Activated CD4-positive, alpha-beta T cell treated with anti-CD3 and anti-CD28 coated beads, Interleukin-2, amount 50 U/mL, for 4 hours (primary cell): ENCODE measurements around the gene AFM.

ENCODE experiments used
- DNase-seq, 2 experiments: peaks; one replicate each; pipeline ENCODE4 v3.0.0-alpha.2; 2020

Gene AFM

GRCh38 chr4:73481358-73481757 is at the start of gene AFM:
Gene AFM, plus strand, starts transcription at chr4:73481745. Its CDS starts 31 bp downstream, at chr4:73481776.
- DNase-seq, result no peak

GRCh38 chr4:73431813-73432168 is 49.8 kb upstream of the AFM start:
- no peak for DNase-seq

- no peak for DNase-seq
Observed at GRCh38 chr4:73432169-73433000, 49.2 kb upstream of the AFM start.

- DNase-seq, result no peak
Observed at GRCh38 chr4:73433140-73433539, 48.4 kb upstream of the AFM start.

GRCh38 chr4:73434311-73434710 is 47.2 kb upstream of the AFM start:
- no peak for DNase-seq

GRCh38 chr4:73435984-73436383 is 45.6 kb upstream of the AFM start, which contains the start of gene AFP:
Gene AFP, plus strand, starts transcription at chr4:73436221. Its CDS starts 42 bp downstream, at chr4:73436263.
- no peak for DNase-seq

- no peak for DNase-seq
Observed at GRCh38 chr4:73436674-73437557, 44.6 kb upstream of the AFM start.

- DNase-seq, result no peak
Observed at GRCh38 chr4:73437558-73437956, 44.0 kb upstream of the AFM start.

- DNase-seq, result no peak
Observed at GRCh38 chr4:73438048-73438447, 43.5 kb upstream of the AFM start.

GRCh38 chr4:73438582-73439215 is 42.8 kb upstream of the AFM start:
- DNase-seq, result no peak

- no peak for DNase-seq
Observed at GRCh38 chr4:73439445-73439844, 42.1 kb upstream of the AFM start.

GRCh38 chr4:73439991-73440390 is 41.6 kb upstream of the AFM start:
- no peak for DNase-seq

GRCh38 chr4:73440653-73441052 is 40.9 kb upstream of the AFM start:
- DNase-seq, result no peak

GRCh38 chr4:73442275-73442674 is 39.3 kb upstream of the AFM start:
- no peak for DNase-seq

GRCh38 chr4:73443224-73443623 is 38.3 kb upstream of the AFM start:
- no peak for DNase-seq

- DNase-seq, result no peak
Observed at GRCh38 chr4:73445383-73446335, 35.9 kb upstream of the AFM start.

GRCh38 chr4:73446336-73446938 is 35.1 kb upstream of the AFM start:
- no peak for DNase-seq

GRCh38 chr4:73447671-73448070 is 33.9 kb upstream of the AFM start:
- DNase-seq, result no peak

GRCh38 chr4:73448448-73449203 is 32.9 kb upstream of the AFM start:
- no peak for DNase-seq

GRCh38 chr4:73450398-73451004 is 31.0 kb upstream of the AFM start:
- no peak for DNase-seq

GRCh38 chr4:73451404-73451803 is 30.1 kb upstream of the AFM start:
- DNase-seq, result no peak
